Endometrial microvascular endothelial cells (primary cell): ENCODE data around the gene C8A. TPM values are rescaled to one million over a fixed set of nuclear protein-coding genes. Genes with fewer than 3 reads are reported as not detected.

Source experiments
- in situ Hi-C: cut with HindIII; loops from 2 replicates; pipeline ENCODE4 v1.10.0; 2017; ENCODE audit warnings: low sequenced_read_pairs, low pct_unique_long_range_greater_than_20kb; ENCODE audit errors: inconsistent ontology term
- total RNA-seq: library from RNA; depleted of rRNA; stranded (reverse); fragments of >200 nt; gene quantifications from one replicate; pipeline ENCODE4 v1.2.3, GENCODE V29; 2015; ENCODE audit errors: inconsistent ontology term

The C8A gene
- total RNA-seq: not detected

- in situ Hi-C loops: no loop called here
Measured at GRCh38 chr1:56854521-56855099, at the start of gene C8A. TSS of gene C8A (plus strand) at chr1:56854797. CDS start at chr1:56854902, 105 bp downstream.

GRCh38 chr1:56806804-56807203 is 47.8 kb upstream of the C8A start:
- in situ Hi-C loops: no loop called here

- in situ Hi-C loops: no loop called here
Measured at GRCh38 chr1:56808410-56808809, 46.2 kb upstream of the C8A start.

DNA sequence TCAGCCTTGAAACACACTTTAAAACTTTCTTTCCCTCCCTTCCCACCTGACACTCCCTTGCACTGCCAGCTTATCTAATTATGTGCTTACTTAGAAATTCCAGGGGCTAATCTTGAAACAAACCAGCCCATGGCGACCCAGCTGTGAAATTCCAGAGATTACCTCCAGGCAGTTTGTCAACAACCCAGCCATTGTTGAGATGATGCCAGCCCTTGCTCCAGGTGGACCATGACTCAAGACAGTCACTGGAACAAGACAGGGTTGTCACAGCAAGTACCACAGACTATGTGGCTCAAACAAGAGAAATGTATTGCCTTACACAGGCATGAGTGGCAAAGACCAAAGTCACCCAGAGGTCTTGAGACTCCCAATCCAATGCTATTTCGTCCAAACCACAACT is 43.3 kb upstream of the C8A start:
- in situ Hi-C loops: no loop called here

GRCh38 chr1:56814205-56814604 is 40.4 kb upstream of the C8A start:
- in situ Hi-C loops: no loop called here

- in situ Hi-C loops: no loop called here
Measured at GRCh38 chr1:56816264-56816663, 38.3 kb upstream of the C8A start.

- in situ Hi-C loops: no loop called here
Measured at GRCh38 chr1:56816909-56817308, 37.7 kb upstream of the C8A start.

DNA sequence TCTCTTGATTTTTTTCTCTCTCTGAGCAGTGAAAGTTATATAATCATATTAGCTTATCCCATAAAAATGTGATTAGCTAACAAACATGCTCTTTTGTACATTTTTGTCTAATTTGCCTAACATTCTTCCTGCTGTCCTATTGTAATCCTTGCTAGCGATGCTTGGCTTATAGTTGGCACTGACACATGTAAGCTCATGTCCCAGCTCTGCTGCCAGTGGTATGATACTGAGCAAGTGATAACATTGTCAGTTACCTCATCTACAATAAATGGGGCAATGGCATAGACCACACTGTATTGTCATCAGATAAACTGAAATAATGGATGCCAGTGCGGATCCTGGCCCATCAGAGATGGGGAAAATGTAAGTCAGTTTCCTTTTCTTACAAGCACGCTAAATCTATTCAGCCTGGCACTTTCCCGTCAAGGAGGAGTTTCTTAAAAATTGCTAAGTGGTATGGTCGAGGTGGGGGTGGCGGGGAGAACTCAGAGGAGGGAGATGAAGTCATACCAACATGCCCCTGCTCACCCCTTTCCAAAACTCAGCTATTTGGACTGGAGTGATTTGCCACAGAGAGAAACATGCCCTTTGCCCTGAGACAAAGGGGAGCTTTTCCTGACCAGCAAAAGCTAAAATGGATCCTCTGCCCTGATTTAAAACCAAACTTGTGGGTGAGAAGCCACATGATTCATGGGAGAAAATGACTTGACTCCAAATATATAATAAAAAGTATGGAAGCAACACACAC is 36.7 kb upstream of the C8A start:
- in situ Hi-C loops: no loop called here

GRCh38 chr1:56819387-56819899 is 35.2 kb upstream of the C8A start, which contains the start of gene FYB2:
TSS of gene FYB2 (minus strand) at chr1:56819404. CDS start at chr1:56819290, 114 bp downstream.
- in situ Hi-C loops: no loop called here

DNA sequence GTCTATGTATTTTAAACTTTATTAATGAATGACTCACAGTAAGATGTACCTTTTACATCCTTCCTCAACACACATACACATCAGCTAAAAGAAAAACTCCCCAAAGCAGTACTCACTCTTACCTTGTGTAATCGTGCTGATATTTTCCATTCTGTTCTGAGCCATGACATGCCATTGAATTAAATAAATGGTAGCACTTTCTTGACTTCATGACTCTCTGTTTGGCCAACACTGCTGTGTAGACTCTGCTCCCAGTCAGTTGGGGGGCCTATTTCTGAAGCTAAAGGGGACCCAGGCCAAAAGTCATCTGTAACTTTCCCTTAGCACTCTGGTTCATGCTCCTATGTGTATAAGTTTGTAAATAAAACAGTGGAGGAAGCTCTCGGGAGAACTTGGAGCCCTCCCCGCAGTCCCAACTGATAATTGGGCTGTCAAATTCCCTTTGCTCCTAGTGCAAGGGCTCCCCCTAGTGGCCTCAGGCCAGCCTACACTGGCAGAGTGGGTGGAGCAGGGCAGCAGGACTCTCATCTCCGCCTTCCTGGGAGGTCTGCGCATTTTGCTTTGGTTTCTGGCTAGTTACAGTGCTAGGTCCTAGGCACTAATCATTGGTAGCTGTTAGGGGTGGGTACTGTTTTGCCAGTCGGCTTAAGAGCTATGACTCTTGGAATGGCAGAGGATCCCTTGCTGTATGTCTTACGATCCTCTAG is 33.7 kb upstream of the C8A start:
- in situ Hi-C loops: no loop called here

- in situ Hi-C loops: no loop called here
Measured at GRCh38 chr1:56821462-56821797, 33.2 kb upstream of the C8A start.

- in situ Hi-C loops: no loop called here
Measured at GRCh38 chr1:56824271-56824670, 30.3 kb upstream of the C8A start.

- in situ Hi-C loops: no loop called here
Measured at GRCh38 chr1:56824938-56825337, 29.7 kb upstream of the C8A start.

DNA sequence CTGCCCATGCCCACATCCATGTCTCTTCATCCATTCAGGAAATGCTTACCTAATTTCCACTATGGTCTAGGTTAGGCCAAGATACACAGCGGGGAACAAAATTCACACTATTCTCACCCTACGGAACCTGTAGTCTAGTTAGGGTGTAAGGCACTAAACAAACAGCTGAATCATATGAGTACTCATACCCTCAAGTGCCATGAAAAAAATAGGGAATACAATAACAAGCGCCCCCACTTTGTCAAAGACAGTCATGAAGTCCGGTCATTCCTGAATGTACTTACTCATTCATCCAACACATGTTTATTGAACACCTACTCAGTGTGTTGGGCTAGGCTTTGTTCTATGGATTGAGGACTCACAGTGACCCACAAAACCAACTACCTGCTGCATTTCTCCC is 29.2 kb upstream of the C8A start:
- in situ Hi-C loops: no loop called here

DNA sequence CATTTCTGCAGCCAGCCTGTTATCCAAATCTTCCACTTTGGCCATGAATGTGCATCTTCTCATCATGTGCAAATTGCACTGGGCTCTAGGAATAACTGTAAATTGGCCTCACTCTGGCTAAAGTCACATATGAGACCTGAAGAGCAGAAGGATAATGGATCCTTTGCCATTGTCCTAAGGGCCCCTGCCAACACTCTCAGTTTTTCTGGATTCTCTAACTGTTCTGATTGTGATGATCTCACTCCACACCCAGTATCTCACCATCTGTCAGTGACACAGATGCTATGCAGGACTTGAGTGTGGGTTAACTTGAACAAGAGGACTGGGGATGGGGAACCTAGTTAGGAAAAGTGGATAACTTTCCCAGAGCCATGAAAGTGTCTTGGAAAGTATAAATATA is 26.9 kb upstream of the C8A start:
- in situ Hi-C loops: no loop called here

GRCh38 chr1:56830052-56830451 is 24.5 kb upstream of the C8A start:
- in situ Hi-C loops: no loop called here

- in situ Hi-C loops: no loop called here
Measured at GRCh38 chr1:56831871-56832693, 22.5 kb upstream of the C8A start.

- in situ Hi-C loops: no loop called here
Measured at GRCh38 chr1:56833088-56833487, 21.5 kb upstream of the C8A start.
